Ovary (tissue), 9 donors: ENCODE results near the gene STK11IP. TPM values are rescaled to one million over a fixed set of nuclear protein-coding genes. Genes with fewer than 3 reads are reported as not detected.

Experiments
- DNase-seq, 5 donors: peaks; one replicate each; pipeline ENCODE4 v3.0.0-alpha.2; 2019 to 2020
- H3K27ac ChIP-seq, 2 donors: fragments of 200-600 bp; one replicate each; pipeline versions ENCODE4 v1.5.1 to v1.8.0; 2019 to 2022
- H3K27me3 ChIP-seq: fragments of 200-600 bp; one replicate; pipeline ENCODE4 v1.8.0; 2022
- H3K36me3 ChIP-seq: fragments of 200-600 bp; sonication (generic); one replicate; pipeline ENCODE4 v1.5.1; 2019
- H3K4me1 ChIP-seq: one replicate; pipeline ENCODE4 v1.8.1; 2013; ENCODE audit warnings: mild to moderate bottlenecking, moderate library complexity; ENCODE audit not compliant: insufficient read depth
- H3K4me3 ChIP-seq: fragments of 200-600 bp; sonication (generic); one replicate; pipeline ENCODE4 v1.5.1; 2017
- H3K9me3 ChIP-seq, 2 donors: fragments of 200-600 bp in 1 of 2; sonication (generic) in 1 of 2; one replicate each; pipeline versions ENCODE4 v1.5.1 to v1.8.1; 2013 to 2019; ENCODE audit warnings: mild to moderate bottlenecking in 1 of 2, moderate library complexity in 1 of 2
- EP300 ChIP-seq: sonication (generic); formaldehyde crosslinking; IDR thresholded peaks from one replicate; pipeline ENCODE4 v1.6.1; 2017; ENCODE audit warnings: antibody characterized with exemption
- POLR2A ChIP-seq: fragments of 450-650 bp; IDR thresholded peaks from one replicate; pipeline ENCODE4 v1.6.1; 2017; ENCODE audit warnings: antibody characterized with exemption, mild to moderate bottlenecking, moderate library complexity
- WGBS, 3 donors: extraction: QIAGEN DNeasy Blood & Tissue Kit in 1 of 3; methylation state at CpG; one replicate each; pipeline versions ENCODE4 v1.1.5 to v1.1.7; 2013 to 2017; 5-methylcytosine and 5-hydroxymethylcytosine counted together
- intact Hi-C, 4 donors: fragments of 100-400 bp; cut with DNase I; formaldehyde crosslinking; loops; one replicate each; pipeline versions ENCODE4 v1.11.0 to v1.15.1; 2022 to 2023
- polyA plus RNA-seq, 2 donors: library from polyadenylated mRNA; stranded (reverse); fragments of 200-250 nt in 1 of 2; fragments of 350-450 nt in 1 of 2; fragmentation: Illumina TruSeq in 1 of 2; extraction: RNeasy Lipid Tissue Mini Kit (QIAGEN cat#74804) in 1 of 2; gene quantifications; one replicate each; pipeline ENCODE4 v1.2.3, GENCODE V29; 2013 to 2014
- total RNA-seq, 7 donors: library from RNA; depleted of rRNA in 2 of 7; stranded (reverse); fragments of >200 nt in 2 of 7; fragmentation: NEBNext Ultra II Directional in 3 of 7; extraction: Animal tissue kit (Norgen Biotek cat#: 25700) in 3 of 7; gene quantifications; one replicate each; pipeline versions ENCODE4 v1.1.0 to v1.2.4, GENCODE V29; 2016 to 2023
- TF ChIP-seq, protein P1 (sequence below), 3 donors: fragments of 450-650 bp in 2 of 3; fragments of 200-600 bp in 1 of 3; IDR thresholded peaks; one replicate each; pipeline versions ENCODE4 v1.5.1 to v1.8.0; 2016 to 2022; ENCODE audit warnings: antibody characterized with exemption in 3 of 3, mild to moderate bottlenecking in 1 of 3
- donor health status: DM: no; HTN: no; CAD: no; lungs with moderate emphysema.
- donor health status: DM: no; HTN: no; CAD: no.
- donor health status: Bipolar disorder and iron deficiency.
- donor health status: DM: yes; HTN: yes; CAD: no.
- donor health status: DM: no; HTN: no; CAD: no.
- donor health status: DM: yes; HTN: yes; CAD: no.

STK11IP gene
- total and polyA plus RNA-seq, 9 donors: 9.2 to 73.7 (median 43.8) TPM

DNA sequence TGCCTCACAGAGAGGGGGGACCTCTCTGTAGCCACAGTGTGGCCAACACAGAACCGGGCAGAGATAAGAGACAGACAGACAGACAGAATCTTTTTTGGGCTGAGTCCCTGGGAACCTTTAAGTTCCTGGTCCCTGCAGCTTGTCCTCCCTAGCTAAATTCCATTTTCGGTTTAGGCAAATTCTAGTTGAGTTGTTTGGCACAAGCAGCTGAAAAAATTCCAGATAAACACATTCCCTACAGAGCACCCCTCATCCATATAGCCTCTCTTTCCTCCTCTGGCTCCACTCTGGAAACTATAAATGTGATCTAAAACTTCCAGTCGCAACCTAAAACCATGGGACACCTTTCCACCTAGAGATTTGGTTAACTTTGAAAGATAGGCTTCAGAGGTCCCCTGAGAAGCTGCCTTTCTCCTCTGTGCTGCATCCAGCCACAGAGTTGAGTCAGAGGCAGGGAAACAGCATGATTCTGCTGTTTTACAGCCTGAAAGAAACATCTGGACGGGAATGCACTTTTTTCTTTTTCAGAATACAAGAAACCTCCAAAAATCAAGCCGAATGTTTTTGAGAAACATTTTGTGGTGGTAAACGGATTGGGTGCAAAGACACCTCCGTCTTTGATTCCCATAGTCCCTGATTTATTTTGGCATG lies 60.7 kb downstream of the STK11IP start:
- no peak for DNase-seq
- TF ChIP-seq, protein P1, sequence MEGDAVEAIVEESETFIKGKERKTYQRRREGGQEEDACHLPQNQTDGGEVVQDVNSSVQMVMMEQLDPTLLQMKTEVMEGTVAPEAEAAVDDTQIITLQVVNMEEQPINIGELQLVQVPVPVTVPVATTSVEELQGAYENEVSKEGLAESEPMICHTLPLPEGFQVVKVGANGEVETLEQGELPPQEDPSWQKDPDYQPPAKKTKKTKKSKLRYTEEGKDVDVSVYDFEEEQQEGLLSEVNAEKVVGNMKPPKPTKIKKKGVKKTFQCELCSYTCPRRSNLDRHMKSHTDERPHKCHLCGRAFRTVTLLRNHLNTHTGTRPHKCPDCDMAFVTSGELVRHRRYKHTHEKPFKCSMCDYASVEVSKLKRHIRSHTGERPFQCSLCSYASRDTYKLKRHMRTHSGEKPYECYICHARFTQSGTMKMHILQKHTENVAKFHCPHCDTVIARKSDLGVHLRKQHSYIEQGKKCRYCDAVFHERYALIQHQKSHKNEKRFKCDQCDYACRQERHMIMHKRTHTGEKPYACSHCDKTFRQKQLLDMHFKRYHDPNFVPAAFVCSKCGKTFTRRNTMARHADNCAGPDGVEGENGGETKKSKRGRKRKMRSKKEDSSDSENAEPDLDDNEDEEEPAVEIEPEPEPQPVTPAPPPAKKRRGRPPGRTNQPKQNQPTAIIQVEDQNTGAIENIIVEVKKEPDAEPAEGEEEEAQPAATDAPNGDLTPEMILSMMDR (IDR thresholded peaks at IDR 0.05): no peak
- TF ChIP-seq POLR2A: no peak
- TF ChIP-seq EP300: no peak
- Histone ChIP-seq H3K27ac (peak overlapping the region in 1 of 2 donors; percentile 53), H3K27me3 (no peaks in the 10 kb centered on the region), H3K36me3 (no peaks in the 10 kb centered on the region), H3K4me3 (no peak overlapping the region), H3K4me1 (no peaks in the 10 kb centered on the region), H3K9me3 (no peaks in the 10 kb centered on the region)
- intact Hi-C loops: no loop called here
- 11 to 19% (median 14%) methylated on average over 7 of the region's 7 CpGs for WGBS, 3 donors

DNA sequence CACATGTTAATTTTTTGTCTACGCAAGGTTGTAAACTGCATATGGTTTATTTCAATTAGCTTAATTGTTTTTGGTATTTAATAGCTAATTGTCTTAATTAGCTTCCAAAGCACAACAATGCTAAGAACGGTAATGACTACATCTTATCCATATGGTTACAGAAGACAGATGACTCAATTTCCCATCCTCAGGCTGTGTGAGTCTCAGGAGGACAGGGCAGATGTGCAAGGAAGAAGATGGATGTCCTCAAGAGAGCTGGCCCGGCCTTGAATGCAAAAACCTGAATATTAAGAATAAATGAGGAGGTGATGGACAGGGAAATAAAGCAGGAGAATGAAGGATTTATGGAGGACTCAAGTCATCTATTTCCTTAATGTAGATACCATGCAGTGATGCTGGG lies 61.2 kb downstream of the STK11IP start:
- H3K9me3 ChIP-seq: no peaks in the 10 kb centered on the region
- H3K4me1 ChIP-seq: no peaks in the 10 kb centered on the region
- TF ChIP-seq, protein P1 (IDR thresholded peaks at IDR 0.05): no peak
- TF ChIP-seq EP300 (no peak), POLR2A (no peak)
- 76 to 79% (median 78%) methylated on average over 3 of the region's 3 CpGs for WGBS, 3 donors
- intact Hi-C loops: no loop called here
- no peaks in the 10 kb centered on the region for H3K27me3 ChIP-seq
- no peak for DNase-seq
- no peak overlapping the region for H3K4me3 ChIP-seq
- H3K27ac ChIP-seq: no peak overlapping the region
- H3K36me3 ChIP-seq: no peaks in the 10 kb centered on the region

DNA sequence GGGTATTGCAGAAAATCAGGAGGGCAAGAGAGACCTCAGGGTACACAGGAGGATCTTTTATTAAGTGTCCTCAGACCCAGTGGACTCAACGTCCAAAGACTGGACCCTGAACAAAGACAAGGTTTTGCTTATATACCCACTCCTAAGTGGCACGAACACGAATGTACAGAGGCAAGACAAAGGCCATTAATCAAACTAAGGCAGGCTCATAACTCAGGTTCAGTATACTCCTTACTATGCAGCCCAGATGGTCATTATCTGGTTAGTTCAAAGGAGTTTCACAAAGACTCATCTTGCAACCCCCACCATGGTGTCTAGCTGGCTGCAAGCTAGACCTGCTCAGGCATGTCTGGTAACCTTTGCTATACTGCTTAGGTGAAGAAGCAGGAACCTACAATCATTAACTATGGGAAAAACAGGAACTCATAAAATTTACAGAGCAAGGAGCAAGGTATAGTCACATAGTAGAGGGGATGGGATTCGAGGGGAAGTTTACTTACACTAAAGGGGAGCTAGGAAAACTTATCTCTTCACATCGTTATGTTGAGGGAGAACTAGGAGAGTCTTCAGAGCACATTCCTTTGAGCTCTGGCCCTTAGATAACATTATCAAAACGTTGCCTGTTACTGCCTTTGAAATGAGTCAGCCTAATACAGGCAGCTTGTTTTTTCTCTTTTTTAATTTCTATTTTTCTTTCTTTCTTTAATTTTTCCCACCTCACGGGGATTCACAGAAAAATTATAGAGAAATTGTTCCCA lies 63.7 kb downstream of the STK11IP start:
- H3K4me3 ChIP-seq: no peak overlapping the region
- H3K36me3 ChIP-seq: no peaks in the 10 kb centered on the region
- intact Hi-C loops: no loop called here
- WGBS, 3 donors: 39 to 49% (median 44%) methylated on average over 7 of the region's 7 CpGs
- no peaks in the 10 kb centered on the region for H3K4me1 ChIP-seq
- H3K9me3 ChIP-seq: no peaks in the 10 kb centered on the region
- no peaks in the 10 kb centered on the region for H3K27me3 ChIP-seq
- DNase-seq: no peak
- TF ChIP-seq EP300: no peak
- TF ChIP-seq, protein P1 (IDR thresholded peaks at IDR 0.05): no peak
- TF ChIP-seq POLR2A: no peak
- H3K27ac ChIP-seq: no peak overlapping the region

DNA sequence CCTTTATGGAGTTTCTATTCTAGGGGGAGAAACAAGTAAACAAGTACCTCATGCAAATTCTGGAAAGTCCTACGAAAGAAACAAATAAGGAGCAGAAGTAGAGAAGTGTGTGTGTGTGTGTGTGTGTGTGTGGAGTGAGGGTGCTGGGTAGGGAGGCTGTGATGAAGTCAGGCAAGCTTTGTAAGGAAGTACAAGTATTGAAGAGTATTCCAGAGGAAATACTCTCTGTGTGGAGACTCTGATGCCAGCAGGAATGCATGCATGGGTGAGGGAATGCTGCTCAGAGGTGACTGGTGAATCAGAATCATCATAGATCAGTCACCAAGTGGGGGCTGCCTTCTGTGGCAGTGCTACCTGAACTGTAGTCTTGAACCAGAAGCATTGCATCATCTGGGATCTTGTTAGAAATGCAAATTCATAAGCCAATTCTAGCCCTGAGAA lies 64.3 kb downstream of the STK11IP start:
- Histone ChIP-seq H3K27ac (no peak overlapping the region), H3K9me3 (no peaks in the 10 kb centered on the region), H3K36me3 (no peaks in the 10 kb centered on the region), H3K4me3 (no peak overlapping the region), H3K4me1 (no peaks in the 10 kb centered on the region), H3K27me3 (no peaks in the 10 kb centered on the region)
- DNase-seq: no peak
- 93 to 98% (median 95%) methylated on average over 1 of the region's 1 CpG for WGBS, 3 donors
- TF ChIP-seq, protein P1 (IDR thresholded peaks at IDR 0.05): no peak
- no peak for TF ChIP-seq POLR2A
- TF ChIP-seq EP300: no peak
- intact Hi-C loops: no loop called here
